Activated CD8-positive, alpha-beta memory T cell treated with anti-CD3 and anti-CD28 coated beads for 4 hours (primary cell): Measurements from ENCODE around the gene SUPT5H.
"Not testable (repeated sequence)": the region's sequence is repeated elsewhere in the genome, so short reads cannot be mapped to it uniquely, and the experiment has no call there.

Experiments used
- DNase-seq, 2 donors: peaks; one replicate each; pipeline ENCODE4 v3.0.0-alpha.2; 2020; ENCODE audit warnings: low read depth in 2 of 2

The SUPT5H gene

DNA sequence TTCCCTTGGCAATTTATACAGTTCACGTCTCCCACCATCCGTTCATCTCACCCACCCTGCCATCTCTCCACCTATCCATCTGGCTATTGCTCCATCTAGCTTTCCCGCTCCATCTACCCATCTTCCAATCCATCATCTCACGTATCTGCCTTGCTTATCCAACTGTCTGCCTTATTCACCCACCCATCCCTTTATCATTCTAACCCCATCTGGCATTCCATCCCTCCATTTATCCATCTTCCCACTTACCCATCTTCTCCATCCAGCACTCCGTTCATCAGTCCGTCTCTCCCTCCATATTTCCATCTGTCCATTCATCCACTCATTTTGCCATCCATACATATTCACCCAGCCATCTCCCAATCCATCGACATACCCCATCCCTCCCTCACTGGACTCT is 19.6 kb upstream of the SUPT5H start:
- DNase-seq, result no peak

DNA sequence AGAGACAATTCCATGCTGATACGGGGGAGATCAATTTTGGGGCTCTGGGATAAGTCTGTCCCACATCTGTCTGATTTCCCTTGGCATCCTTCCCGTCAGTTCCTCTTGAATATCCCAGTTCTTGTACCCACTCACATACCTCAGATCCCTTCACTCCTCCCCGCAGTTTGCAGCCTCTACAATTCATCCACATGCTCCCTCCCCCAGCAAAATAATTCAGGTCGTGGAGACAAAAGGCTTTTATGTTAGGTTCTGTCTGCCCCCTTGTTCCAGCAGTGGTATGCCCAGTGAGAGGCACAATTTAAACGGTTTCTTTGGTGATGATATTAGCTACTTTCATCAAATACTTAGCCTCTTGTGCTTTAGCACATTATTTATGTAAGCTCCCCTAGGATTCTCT is 19.2 kb upstream of the SUPT5H start:
- DNase-seq, result no peak

DNA sequence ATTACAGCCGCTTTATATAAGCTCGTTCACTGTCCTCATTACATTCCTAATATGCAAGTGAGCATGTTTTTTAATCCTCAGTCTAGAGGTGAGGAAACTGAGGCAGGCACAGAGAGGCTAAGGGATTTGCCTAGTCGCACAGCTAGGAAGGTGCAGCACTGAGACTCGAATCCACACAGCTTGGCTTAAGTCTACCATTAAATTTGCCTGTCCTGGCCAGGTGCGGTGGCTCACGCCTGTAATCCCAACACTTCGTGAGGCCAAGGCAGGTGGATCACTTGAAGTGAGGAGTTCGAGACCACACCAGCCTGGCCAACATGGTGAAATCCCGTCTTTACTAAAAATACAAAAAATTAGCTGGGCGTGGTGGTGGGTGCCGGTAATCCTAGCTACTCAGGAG is 17.7 kb upstream of the SUPT5H start:
- no peak for DNase-seq

DNA sequence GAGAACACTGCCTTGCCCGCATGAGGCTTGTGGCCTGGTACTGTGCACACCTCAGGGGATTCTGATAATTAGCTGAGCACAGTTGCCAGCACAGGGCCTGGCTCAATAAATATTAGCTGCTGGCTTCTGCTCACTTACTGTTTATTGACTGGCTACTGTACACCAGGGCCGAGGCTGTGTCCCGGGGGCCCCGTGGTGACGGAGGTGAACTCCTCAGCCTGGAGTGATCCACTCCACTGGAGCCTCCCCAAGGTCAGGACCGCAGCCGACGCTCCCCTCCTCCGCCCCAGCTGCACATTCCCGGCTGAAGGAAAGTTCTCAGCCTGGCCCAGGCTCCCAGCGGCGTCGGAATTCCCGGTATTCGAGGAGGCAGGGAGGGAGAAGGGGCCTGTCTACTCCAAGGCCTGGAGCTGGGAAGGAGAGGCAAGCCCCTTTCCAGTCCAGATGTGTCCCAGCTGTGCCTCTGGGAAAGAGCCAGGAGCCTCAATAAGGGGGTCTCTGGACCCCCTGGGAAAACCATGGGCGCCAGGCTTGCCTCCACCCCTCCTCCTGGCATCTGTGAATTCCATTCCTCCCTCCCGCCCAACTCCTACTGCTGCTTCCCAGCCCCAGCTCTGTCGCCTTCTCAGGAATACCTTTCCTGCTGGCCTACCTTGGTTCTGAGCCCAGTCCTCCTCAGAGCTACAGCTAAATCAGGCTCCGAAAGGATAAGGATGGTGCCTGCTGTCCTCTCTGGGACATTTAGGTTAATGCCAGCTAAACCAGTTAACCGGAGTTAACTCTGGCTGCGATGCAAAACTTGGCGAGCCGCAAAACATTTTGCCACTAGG is 16.9 kb upstream of the SUPT5H start:
- no peak for DNase-seq

DNA sequence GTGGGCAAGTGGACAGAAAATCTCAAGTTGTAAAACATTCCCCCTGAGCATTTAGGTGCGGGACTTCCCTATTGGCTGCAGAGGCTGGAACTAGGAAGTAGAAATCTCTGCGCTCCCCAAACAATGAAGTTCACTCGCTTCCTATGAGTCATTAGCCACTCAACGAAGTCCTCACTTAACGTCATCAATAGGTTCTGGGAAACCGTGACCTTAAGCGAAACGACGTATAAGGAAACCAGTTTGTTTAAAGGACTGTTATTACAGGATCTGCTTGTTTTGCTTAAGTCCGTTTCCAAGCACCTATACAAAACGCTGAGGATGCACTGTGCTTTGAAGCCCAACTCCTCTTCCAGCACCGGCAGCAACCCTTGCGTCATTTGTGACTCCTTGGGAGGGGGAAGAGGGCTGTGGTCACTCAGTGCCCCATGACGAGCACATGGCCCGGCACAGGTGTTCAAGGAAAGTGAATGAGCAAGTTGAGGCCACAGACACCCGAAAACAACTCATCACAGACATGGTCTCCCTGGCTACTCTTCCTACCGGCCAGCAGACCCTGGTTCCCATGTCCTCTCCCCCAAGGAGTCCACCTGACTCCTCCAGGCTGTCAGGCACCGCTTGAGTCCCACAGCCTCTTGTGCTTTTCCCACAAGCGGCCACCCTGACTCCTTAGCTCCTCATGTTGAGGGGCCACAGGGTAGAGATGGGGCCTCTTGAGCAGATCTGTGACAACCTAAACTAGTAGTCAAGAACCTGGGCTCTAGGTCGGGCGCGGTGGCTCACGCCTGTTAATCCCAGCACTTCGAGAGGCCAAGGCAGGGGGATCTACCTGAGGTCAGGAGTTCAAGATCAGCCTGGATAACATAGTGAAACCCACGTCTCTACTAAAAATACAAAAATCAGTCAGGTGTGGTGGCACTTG is 14.4 kb upstream of the SUPT5H start:
- no peak for DNase-seq

DNA sequence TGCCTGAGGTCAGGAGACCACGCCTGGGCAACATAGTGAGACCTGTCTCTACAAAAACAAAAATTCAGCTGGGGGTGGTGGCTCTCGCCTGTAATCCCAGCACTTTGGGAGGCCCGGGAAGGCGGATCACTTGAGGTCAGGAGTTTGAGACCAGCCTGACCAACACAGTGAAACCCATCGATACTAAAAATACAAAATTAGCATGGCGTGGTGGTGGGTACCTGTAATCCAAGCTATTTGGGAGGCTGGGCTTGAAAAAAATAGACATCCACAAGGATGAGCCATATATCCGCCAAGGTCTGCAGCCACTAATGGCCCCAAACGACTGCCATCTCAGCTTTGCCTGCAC is 12.7 kb upstream of the SUPT5H start:
- DNase-seq, result no peak

DNA sequence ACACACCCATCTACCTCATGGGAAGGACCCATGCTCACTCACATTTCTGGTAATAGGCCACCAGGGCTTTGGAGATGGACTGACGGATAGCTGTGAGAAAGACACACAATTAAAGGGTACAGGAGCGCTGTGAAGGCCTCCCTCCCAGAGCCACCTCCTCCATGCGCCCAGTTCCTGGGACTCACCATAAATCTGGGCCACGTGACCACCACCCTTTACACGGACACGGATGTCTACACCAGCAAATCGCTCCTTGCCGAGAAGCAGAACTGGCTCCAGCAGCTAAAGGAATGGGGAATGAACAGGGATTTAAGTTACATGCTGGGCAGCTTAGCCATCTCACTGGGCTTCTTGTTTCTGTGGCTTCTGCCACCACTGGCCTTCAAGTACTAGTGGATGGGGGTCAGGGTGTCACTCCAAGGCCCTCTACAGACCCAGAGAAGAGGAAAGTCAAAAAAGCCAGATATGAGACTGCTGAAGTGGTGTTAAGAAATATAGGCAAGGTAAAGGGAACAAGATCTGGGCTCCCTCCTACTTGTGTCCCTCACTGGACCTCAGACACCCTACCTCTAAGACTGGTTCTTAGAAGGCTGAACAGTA is 11.8 kb upstream of the SUPT5H start:
- DNase-seq, result no peak

DNA sequence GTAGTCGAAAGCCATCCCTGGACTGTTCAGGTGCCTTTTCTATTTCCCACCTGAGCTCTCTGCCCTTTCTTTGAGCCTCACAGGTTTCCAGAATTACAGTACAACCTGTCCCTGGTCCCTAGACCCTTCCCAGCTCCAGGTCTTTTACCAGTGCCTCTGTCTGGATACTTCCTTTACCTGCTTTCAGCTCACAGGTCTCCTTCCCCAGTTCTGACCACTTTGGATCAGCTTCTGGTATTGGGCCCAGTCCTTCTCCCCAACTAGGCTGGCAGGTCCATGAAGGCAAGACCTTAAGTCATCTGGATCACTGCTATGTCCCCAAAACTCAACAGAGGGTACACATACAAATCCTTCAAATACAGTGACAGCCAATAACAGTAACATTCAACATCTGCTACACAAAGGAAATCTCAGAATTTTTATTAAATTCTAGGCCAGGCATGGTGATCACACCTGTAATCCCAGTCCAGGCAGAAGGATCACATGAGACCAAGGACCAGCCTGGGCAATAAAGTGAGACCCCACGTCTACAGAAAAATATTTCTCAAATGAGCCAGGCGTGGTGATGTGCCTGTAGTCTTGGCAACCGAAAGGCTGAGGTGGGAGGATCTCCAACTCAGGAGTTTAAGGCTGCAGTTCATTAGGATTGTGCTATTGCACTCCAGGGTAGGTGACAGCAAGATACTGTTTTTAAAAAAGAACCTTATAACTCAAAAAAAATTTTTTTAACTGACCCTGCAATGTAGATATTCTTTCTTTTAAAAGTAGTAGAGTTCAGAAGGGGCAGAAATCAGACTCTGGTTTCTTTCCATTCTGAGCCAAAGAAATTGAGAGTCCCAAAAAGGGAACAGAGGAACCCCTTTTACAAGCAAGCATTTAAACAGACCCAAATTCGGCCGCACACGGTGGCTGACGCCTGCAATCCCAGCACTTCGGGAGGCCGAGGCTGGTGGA is 11.0 kb upstream of the SUPT5H start:
- no peak for DNase-seq

DNA sequence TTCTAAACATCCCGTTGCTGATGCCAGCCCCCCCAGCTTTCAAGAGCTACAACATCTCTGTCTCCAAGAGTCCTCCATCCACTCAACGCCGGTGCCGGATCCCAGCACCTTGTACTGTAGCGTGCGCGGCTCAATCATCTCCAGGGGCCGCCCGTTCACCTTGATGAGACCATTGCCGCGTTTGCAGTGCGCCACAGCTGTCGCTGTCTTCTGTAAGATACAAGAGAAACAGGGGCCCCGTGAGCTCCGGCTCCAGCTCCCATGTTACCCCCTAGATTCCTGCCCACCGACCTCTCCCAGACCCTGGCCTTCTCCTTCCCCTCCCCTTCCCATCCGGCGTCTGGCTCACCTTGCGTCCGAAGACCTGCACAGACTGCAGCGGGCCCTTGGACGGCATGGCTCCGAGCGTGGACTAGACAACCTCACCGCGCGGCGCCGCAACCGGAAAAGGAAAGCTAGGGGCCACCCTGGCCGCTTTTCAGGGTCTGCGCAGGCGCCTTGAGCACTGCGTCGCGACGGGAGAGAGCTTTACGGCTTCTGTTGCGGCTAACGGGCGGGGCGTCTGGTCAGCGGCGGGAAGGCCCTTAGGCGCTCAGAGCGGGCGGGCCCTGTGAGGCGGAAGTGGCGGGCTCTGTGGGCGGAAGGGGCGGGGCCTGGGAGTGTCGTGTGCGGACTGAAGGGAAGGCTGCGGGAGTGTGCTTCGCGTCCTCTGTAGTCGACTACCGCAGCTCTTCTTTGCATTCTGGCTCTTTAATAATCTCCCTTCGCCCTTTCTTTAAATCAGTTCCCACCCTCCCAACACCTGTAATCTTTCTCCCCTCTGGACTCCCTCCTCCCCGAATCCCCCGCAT is 9.7 kb upstream of the SUPT5H start, which contains the start of gene RPS16:
Gene RPS16 (minus strand): TSS at position 451 of the 851 bp plus-strand sequence. CDS start 54 bp downstream, at position 397.
- DNase-seq, result peak; percentile 99 to 100

DNA sequence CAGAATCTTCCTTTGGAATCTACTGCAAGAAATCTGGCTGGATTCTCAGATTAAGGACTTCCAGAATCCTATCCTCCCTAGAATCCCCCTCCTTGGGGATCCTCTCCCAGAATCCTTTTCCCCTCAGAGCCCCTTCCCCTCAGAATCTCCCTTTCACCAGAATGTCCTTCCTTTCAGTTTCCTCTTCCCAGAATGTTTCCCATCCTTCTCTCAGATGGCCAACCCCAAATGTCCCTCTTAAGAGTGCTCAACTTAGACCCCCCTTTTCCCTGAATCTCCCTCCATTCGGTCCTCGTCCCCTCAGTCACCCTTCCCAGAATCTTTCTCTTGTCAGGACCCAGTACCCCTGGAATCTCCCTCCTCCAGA is 9.0 kb upstream of the SUPT5H start:
- no peak for DNase-seq

DNA sequence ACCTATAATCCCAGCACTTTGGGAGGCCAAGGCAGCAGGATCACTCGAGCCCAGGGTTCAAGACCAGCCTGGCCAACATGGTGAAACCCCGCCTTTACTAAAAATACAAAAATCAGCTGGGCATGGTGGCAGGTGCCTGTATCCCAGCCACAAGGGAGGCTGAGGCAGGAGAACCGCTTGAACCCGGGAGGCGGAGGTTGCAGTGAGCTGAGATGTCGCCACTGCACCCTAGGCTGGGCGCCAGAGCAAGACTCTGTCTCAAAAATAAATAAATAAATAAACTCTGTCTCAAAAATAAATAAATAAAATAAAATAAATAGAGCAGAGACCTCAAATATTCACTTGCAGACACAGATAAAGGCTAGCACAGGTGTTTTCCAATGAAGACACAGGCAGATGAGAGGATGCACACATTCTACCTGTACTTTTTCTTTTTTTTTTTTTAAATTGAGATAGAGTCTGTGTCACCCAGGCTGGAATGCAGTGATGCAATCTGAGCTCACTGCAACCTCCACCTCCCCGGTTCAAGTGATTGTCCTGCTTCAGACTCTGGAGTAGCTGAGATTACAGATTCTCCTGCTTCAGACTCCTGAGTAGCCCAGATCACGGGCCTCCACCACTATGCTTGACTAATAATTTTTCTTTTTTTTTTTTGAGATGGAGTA is 7.0 kb upstream of the SUPT5H start:
- no peak for DNase-seq

DNA sequence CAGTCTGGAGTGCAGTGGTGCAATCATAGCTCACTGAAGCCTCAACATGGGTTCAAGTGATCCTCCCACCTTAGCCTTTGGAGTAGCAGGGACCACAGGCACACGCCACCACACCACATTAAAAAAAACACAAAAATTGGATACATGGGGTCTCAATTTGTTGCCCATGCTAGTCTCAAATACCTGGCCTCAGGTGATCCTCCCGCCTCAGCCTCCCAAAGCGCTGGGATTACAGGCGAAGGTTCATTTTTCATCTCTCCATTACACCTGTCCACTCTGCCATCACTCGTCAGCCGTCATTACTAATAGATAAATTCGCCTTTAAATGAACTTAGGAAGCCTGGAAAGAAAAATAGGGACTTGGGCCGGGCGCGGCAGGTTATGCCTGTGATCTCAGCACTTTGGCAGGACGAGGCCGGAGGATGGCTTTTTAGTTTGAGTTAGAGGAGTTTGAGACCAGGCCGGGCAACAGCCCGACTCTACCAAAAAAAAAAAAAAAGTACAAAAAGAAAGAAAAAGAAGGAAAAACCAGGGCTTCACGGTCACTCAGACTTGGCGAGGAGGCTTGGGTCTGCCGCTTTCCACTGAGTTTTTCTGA is 685 bp upstream of the SUPT5H start:
- no peak for DNase-seq

DNA sequence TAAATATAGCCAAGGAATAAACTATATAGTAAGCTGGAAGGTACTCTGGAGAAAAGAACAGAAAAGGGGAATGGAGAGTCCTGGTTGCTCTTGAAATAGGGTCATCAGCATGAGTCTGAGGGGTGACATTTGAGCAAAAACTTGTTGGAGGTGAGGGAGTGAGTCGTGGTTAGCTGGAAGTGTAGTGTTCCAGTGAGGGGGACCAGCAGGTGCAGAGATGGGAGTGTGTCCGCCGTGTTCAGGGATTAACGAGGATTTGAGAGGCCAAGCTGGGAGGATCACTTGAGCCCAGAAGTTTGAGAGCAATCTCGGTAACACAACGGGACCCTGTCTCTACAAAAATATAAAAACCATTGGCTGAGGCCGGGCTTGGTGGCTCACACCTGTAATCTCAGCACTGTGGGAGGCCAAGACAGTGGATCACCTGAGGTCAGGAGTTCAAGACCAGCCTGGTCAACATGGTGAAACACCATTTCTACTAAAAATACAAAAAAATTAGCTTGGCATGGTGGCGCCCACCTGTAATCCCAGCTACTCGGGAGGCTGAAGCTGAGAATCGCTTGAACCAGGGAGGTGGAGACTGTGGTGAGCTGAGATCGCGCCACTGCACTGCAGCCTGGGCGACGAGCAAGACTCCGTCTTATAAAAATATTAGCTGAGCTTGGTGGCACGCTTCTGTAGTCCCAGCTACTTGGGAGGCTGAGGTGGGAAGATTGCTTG is 1.1 kb downstream of the SUPT5H start:
- no peak for DNase-seq

DNA sequence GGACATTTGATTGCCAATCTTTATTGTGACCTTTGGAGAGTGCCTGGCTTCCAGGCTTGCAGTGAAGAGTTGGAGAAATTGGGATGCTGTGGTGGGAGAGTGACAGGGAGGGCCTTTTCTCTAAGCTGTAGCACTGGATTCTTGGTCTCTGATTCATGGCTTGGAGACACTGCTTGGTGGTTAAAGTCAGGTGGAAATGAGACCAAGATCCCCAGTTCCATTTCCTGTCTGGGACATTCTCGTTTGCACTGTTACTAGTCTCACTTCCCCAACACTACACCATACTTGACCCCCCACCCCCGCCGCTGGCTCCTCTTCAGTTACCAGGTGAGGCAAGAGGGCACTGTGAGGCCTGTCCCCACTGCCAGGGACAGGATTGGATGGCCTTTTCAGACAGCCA is 2.9 kb downstream of the SUPT5H start:
- DNase-seq, result no peak

DNA sequence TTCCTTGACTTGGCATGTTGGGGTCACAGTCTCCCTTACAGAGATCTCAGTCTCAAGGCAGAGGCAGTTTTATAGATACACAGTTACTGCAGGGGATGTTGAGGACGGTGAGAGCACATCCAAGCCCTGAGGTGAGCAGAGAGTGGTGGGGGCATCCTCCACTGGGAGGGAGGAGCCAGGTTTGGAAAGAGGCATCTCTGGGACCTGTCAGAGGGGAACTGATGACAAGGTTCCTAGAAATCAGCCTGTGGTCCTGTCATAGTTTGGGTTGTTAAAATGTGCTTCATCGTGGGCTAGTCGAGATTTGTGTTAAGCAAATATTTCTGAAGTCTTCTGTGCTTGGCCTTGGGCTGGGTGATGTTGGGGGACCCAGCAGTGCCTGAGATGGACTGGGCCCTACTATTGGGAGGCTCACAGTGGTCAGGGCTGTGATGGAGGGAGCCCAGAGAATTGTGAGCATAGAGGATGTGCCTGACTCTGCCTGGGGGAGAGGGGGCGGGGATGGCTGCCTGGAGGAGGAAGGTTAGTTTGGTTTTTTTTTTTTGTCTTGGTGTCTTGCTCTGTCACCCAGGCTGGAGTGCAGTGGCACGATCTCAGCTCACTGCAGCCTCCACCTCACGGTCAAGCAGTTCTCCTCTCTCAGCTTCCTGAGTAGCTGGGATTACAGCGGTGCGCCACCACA is 3.9 kb downstream of the SUPT5H start:
- DNase-seq, result no peak

DNA sequence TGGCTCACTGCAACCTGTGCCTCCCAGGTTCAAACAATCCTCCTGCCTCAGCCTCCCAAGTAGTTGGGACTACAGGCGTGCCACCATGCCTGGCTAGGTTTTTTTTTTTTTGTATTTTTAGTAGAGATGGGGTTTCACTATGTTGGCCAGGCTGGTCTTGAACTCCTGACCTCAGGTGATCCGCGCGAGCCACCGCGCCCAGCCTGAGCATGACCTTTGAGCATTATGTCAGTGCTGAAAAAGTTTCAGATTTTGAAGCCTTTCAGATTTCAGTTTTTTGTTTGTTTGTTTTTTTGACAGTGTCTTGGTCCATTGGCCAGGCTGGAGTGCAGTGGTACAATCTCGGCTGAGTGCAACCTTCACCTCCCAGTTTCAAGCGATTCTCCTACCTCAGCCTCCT is 5.9 kb downstream of the SUPT5H start:
- DNase-seq, result not testable (repeated sequence)

DNA sequence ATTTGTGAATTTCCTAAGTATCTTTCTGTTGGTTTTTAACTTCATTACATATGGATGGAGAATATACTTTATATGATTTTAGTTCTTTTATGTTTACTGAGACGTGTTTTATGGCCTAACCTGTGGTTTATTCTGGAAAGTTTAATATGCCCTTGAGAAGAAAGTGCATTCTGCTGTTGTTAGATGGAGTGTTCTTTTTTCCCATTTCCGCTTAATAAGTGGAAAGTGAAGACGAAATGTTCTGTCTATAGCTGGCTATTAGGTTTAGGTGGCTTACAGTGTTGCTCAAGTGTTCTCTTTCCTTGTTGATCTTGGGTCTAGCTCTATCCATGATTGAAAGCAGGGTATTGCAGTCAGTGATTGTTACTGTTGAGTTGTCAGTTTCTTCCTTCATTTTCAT is 18.0 kb downstream of the SUPT5H start:
- no peak for DNase-seq
